Effector memory CD4-positive, alpha-beta T cell (primary cell): ENCODE data around the gene SLC35G1.

Experiments
- DNase-seq, 3 donors: peaks; one replicate each; pipeline ENCODE4 v3.0.0-alpha.2; 2020
- H3K27ac ChIP-seq: 2 replicates; pipeline ENCODE4 v1.7.0; 2013; ENCODE audit warnings: mild to moderate bottlenecking, low read length, moderate library complexity; ENCODE audit not compliant: insufficient read depth, poor library complexity, severe bottlenecking
- H3K27me3 ChIP-seq: replicated peaks from 2 replicates; pipeline ENCODE4 v1.7.0; 2013; ENCODE audit warnings: mild to moderate bottlenecking, low read length; ENCODE audit not compliant: insufficient read depth, control insufficient read depth, poor library complexity, severe bottlenecking
- H3K36me3 ChIP-seq: 2 replicates; pipeline ENCODE4 v1.7.0; 2013; ENCODE audit warnings: mild to moderate bottlenecking, low read length, moderate library complexity; ENCODE audit not compliant: control insufficient read depth, insufficient read depth
- H3K4me1 ChIP-seq: 2 replicates; pipeline ENCODE4 v1.7.0; 2013; ENCODE audit warnings: low read length, mild to moderate bottlenecking; ENCODE audit not compliant: control insufficient read depth, insufficient read depth, poor library complexity, severe bottlenecking
- H3K4me3 ChIP-seq: 2 replicates; pipeline ENCODE4 v1.7.0; 2013; ENCODE audit warnings: low read length, low read depth, mild to moderate bottlenecking; ENCODE audit not compliant: insufficient read depth, poor library complexity, severe bottlenecking
- H3K9me3 ChIP-seq: 2 replicates; pipeline ENCODE4 v1.7.0; 2013; ENCODE audit warnings: mild to moderate bottlenecking, low read length, moderate library complexity; ENCODE audit not compliant: control insufficient read depth

Gene SLC35G1

DNA sequence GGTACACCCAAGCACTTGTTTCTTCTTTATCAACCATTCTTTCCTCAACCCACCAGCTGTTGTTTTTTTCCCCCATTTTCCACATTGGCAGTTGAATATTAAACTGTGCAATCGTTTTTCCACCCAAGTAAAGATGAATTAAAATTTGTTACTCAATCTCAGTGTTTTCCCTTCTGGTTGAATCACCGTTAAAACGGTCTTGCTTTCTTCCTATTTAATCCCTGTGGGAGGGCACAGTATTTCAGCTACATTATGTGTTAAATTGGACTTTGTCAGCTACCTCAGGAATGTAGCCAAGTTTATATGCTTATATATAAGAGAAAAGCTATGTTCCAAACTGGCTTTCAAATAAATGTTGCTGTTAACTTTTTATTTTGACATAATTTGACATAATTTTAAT lies 19.9 kb downstream of the SLC35G1 start:
- DNase-seq = no peak
- Histone ChIP-seq H3K36me3 (no peaks in the 10 kb centered on the region), H3K27me3 (no peaks in the 10 kb centered on the region), H3K27ac (no peak overlapping the region), H3K9me3 (no peaks in the 10 kb centered on the region), H3K4me3 (no peak overlapping the region), H3K4me1 (no peaks in the 10 kb centered on the region)

DNA sequence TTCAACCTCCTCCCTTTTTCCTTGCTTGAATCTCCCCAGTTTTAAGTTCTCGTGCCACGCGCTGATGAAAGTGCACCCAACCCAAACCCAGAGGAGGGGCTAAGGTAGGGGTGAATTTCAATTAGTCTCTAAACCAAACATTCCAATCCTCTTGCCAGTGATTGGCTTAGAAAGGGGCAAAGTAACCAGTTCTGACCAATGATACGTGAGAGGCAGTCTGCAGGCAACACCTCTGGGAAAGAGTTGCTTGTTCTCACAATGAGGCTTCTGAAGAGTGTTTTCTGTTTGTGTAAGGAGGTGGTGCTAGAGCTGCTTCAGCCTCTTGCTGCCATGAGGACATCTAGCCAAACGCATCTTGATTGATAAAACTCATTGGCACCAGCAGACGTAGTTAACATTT lies 21.8 kb downstream of the SLC35G1 start:
- Histone ChIP-seq H3K4me1 (no peaks in the 10 kb centered on the region), H3K27ac (no peak overlapping the region), H3K27me3 (no peaks in the 10 kb centered on the region), H3K9me3 (no peaks in the 10 kb centered on the region), H3K36me3 (no peaks in the 10 kb centered on the region), H3K4me3 (no peak overlapping the region)
- DNase-seq = no peak

DNA sequence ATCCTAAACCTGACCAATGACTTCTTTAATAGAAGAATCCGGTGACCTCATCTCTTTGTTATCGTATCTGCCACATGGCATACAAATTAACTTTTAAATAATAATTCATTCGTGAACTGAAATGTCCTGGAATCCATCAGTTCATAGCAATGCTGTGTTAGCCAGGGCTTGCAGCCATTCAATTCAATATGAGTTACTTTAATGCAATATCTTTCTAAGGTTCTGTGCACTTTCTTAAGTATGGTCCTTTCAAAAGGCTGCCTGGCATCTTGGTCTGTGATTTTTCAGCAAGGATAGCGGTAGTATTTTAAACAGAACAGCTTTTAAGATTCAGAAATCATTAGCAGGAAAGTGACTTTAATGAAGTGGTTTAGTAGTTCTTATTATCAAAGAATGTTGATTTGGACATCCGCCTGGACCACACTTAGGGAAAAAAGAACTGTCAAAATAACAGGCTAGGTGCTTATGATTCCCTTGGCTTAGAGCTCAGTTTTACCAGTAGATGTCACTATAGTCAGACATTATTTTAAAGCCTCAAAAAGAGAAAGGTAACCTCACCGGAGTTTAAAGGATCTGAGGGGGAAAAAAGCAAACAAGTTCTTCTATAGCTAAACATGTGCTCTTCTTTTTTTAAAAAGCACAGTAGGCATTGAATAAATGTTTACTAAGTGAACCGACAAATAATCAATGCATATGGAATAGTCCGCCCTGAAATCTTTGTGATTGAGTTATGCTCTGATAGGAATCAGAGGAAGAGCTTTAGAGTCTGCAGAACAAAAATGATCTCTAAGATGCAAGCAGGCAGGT lies 22.7 kb downstream of the SLC35G1 start:
- no peak overlapping the region for H3K4me3 ChIP-seq
- DNase-seq = no peak
- H3K9me3 ChIP-seq = no peaks in the 10 kb centered on the region
- no peaks in the 10 kb centered on the region for H3K36me3 ChIP-seq
- no peaks in the 10 kb centered on the region for H3K27me3 ChIP-seq
- no peak overlapping the region for H3K27ac ChIP-seq
- H3K4me1 ChIP-seq = no peaks in the 10 kb centered on the region

DNA sequence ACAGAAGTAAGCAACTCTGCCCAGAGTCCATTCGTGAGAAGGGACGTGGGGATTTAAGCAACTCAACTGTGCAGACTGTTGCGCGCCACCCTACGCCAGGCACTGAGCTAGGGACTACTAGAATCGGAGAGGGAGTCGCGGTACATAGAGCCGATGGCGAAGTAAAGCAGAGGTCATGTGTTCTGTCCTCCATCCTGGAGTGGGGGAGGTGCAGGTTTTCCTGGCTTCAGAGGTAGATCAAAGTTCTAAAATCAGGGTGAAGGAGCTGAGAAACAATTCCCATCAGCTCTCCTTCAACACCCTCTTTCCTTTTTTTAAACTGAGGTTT lies 23.2 kb downstream of the SLC35G1 start:
- no peak for DNase-seq
- H3K9me3 ChIP-seq = no peaks in the 10 kb centered on the region
- no peaks in the 10 kb centered on the region for H3K4me1 ChIP-seq
- no peaks in the 10 kb centered on the region for H3K36me3 ChIP-seq
- no peak overlapping the region for H3K4me3 ChIP-seq
- H3K27me3 ChIP-seq = no peaks in the 10 kb centered on the region
- H3K27ac ChIP-seq = no peak overlapping the region

DNA sequence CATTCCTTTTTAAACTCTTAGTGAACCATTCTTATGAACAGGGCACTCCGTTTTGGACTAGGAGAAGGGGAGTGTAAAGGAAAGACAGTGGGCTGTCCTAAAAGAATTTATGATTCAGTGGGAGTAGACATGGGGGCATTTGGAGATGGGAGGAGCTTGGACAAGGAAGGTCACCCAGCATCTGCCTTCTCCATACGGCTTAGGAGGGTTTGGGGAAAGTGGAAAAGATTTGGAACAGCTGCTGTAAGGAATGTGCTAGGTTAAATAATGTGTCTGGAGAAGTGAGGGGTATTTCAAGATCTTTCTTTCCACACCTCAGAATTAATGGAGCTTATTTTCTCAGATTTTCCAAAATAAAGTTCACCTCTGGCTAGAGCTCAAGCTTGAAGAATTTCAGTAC lies 24.0 kb downstream of the SLC35G1 start:
- Histone ChIP-seq H3K36me3 (no peaks in the 10 kb centered on the region), H3K4me1 (no peaks in the 10 kb centered on the region), H3K4me3 (no peak overlapping the region), H3K9me3 (no peaks in the 10 kb centered on the region), H3K27ac (no peak overlapping the region), H3K27me3 (no peaks in the 10 kb centered on the region)
- DNase-seq = no peak

DNA sequence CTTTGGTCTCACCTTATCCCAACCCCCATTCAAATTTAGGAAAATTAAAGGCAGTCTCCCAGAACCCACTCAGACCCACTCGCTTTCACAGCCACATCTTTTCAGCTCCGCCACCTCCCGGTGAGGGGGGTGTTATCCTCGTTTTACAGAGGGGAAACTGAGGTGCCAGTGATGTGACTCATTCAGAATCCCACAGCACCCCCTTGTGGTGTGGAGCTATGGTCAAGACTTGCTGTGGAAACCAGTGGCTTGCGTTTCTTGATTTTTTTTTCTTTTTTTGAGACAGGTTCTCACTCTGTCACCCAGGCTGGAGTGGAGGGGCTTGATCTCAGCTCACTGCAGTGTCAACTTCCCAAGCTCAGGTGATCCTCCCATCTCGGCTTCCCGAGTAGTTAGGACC lies 27.6 kb downstream of the SLC35G1 start:
- Histone ChIP-seq H3K27me3 (no peaks in the 10 kb centered on the region), H3K4me3 (no peak overlapping the region), H3K9me3 (no peaks in the 10 kb centered on the region), H3K4me1 (no peaks in the 10 kb centered on the region), H3K36me3 (no peaks in the 10 kb centered on the region), H3K27ac (no peak overlapping the region)
- DNase-seq = peak in 1 of 3 donors; percentile 21

DNA sequence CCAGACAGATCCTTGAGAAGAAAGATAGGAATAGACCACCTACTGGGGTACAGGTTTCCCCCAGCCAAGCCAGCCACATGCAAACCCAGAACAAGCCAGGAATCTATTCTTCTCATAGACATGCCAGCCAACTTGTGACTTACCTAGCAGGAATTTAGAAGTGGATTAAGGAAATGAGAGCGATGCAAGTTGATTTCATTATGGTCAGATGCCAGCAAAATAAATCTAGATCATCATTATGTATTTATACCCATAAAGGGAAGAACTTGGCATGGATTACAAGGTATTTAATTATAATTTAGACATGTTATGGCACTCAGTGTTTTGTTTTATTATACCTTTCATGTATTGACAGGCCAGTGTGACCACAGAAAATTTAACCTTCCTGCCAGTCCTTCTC lies 32.8 kb downstream of the SLC35G1 start:
- Histone ChIP-seq H3K4me1 (no peaks in the 10 kb centered on the region), H3K27me3 (no peaks in the 10 kb centered on the region), H3K9me3 (no peaks in the 10 kb centered on the region), H3K4me3 (no peak overlapping the region), H3K27ac (no peak overlapping the region), H3K36me3 (no peaks in the 10 kb centered on the region)
- DNase-seq = no peak

DNA sequence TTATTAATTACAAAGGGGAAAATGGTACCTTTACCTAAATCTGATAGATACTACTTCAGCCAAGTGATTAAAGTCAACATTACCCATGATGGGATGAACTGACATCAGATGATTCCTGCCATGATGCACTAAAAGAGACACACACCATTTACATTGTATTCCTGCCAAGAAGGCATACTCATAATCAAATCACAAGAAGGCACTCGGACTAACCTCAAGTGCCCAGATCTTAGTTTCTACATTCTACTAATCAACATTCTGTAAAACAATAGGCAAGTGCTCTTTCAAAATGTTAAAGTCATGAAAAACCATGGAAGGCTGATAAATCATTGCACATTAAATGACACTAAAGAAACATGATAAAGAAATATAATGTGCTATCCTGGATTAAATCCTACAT lies 44.4 kb downstream of the SLC35G1 start:
- no peak overlapping the region for H3K27ac ChIP-seq
- H3K36me3 ChIP-seq = no peaks in the 10 kb centered on the region
- no peaks in the 10 kb centered on the region for H3K27me3 ChIP-seq
- H3K4me1 ChIP-seq = no peaks in the 10 kb centered on the region
- H3K4me3 ChIP-seq = no peak overlapping the region
- DNase-seq = no peak
- no peaks in the 10 kb centered on the region for H3K9me3 ChIP-seq

DNA sequence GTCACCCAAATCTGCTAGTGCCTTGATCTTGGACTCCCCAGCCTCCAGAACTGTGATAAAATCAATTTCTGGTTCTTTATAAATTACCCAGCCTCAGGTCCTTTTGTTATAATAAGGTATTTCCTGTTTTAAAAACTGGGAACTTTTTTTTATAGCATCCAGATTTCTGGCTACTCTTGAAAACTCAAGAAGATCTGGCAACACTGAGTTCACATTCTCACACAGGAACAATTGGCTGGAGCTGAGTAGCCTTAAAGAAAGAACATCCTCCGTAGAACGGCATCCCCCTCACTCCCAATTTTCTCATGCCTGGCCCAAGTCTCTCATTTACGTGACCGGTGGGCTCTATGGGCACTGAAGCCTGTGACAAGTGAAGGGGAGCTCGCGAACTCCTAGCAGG lies 47.1 kb downstream of the SLC35G1 start:
- Histone ChIP-seq H3K27ac (no peak overlapping the region), H3K4me1 (no peaks in the 10 kb centered on the region), H3K36me3 (no peaks in the 10 kb centered on the region), H3K4me3 (no peak overlapping the region), H3K9me3 (no peaks in the 10 kb centered on the region), H3K27me3 (no peaks in the 10 kb centered on the region)
- DNase-seq = no peak

DNA sequence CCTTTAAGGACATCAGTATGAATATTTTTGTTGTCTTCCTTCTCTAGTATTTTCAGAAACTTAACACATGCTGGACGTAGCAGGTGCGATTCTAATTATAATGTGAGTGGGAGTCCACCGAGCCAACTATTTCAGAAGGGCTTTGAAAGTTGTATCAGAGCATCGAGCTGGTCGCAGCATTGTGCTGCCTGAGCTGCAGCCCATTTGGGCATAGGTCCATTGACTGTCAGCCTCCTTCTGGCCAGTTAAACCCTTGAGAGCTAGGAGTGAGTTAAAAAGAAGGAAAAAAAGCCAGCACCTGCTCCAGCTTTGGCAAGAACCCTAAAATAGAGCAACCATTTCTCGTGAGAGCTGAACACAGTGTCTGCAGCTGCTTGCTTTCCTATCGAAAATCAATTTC lies 47.8 kb downstream of the SLC35G1 start:
- H3K27ac ChIP-seq = no peak overlapping the region
- H3K4me3 ChIP-seq = no peak overlapping the region
- no peaks in the 10 kb centered on the region for H3K36me3 ChIP-seq
- H3K27me3 ChIP-seq = no peaks in the 10 kb centered on the region
- no peak for DNase-seq
- no peaks in the 10 kb centered on the region for H3K9me3 ChIP-seq
- no peaks in the 10 kb centered on the region for H3K4me1 ChIP-seq
